Measurements from ENCODE around the gene FHDC1. TPM values are rescaled to one million over a fixed set of nuclear protein-coding genes. Genes with fewer than 3 reads are reported as not detected.

FHDC1 gene
- total RNA-seq, 1 donor from 2014 or later = 22.3 TPM

DNA sequence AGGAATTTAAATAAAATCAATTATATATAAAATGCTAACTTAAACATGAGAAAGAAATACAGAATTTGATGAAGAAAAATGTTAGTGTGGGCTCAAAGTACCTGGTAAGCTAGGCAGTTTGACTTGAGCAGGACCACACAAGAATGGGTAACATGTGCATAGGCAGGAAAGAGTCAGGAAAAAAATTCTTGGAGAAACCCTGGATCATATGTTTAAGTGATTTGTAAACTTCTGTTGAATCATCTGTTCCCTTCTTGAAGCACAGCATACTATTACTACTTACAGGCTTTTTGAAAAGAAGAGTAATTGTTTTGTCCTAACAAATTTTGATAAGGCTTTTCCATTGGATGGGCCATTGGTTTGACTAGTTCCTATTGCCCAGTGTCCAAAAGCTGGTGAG, 37.5 kb upstream of the FHDC1 start:
- no peak overlapping the region for H3K27ac Mint-ChIP-seq (ENCODE audit: unreplicated experiment)
- no peaks in the 10 kb centered on the region for H3K9me3 Mint-ChIP-seq (ENCODE audit: unreplicated experiment)
- no peaks in the 10 kb centered on the region for H3K27me3 Mint-ChIP-seq (ENCODE audit: unreplicated experiment)
- no peak overlapping the region for H3K4me3 Mint-ChIP-seq (ENCODE audit: unreplicated experiment)
- H3K4me1 Mint-ChIP-seq (ENCODE audit: unreplicated experiment) = peaks cover 13% of the 10 kb centered on the region
- DNase-seq (ENCODE audit: extremely low spot score, unreplicated experiment) = no peak
- TF ChIP-seq, protein P1, sequence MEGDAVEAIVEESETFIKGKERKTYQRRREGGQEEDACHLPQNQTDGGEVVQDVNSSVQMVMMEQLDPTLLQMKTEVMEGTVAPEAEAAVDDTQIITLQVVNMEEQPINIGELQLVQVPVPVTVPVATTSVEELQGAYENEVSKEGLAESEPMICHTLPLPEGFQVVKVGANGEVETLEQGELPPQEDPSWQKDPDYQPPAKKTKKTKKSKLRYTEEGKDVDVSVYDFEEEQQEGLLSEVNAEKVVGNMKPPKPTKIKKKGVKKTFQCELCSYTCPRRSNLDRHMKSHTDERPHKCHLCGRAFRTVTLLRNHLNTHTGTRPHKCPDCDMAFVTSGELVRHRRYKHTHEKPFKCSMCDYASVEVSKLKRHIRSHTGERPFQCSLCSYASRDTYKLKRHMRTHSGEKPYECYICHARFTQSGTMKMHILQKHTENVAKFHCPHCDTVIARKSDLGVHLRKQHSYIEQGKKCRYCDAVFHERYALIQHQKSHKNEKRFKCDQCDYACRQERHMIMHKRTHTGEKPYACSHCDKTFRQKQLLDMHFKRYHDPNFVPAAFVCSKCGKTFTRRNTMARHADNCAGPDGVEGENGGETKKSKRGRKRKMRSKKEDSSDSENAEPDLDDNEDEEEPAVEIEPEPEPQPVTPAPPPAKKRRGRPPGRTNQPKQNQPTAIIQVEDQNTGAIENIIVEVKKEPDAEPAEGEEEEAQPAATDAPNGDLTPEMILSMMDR (IDR thresholded peaks at IDR 0.05) = no peak
- H3K36me3 Mint-ChIP-seq (ENCODE audit: unreplicated experiment) = peaks cover 8% of the 10 kb centered on the region

DNA sequence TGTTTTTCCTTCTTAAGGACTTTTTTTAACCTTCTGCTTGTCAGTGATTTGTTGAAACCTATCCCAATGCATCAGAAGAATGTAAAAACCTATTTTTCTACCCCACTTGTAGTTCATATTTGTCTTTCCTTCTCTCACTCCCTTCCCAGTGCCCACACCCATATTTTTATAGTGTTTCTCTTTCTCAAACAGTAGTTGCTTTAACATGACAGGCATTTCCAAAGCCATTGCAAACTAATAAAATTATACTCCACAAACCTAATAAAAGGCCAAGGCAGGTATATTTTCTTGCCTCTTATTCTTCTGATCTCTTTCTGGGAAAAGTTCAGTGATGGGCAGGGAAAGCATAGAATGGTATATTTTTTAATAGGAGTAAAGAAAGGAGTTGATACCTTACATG, 35.7 kb upstream of the FHDC1 start:
- H3K4me3 Mint-ChIP-seq (ENCODE audit: unreplicated experiment) = no peak overlapping the region

DNA sequence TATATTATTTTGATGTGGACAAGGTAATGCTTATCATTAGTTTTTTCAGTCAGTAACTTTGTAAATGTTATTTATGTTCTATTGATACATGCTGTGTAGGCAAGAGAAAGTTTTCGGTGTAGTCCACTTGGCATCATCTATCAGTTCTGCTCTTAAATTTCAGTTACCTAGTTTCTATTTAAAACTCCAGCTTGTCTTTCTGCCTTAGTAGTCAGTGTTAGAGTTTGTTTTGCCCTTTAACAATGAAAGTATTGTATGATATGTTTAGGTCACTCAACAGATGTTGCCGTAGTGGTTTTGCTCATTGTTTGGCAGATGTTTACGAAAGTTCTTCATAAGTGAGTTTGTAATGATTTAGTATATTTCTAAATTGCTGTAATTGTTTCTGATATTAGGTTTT, 34.9 kb upstream of the FHDC1 start:
- no peak for DNase-seq (ENCODE audit: extremely low spot score, unreplicated experiment)
- Mint-ChIP-seq H3K4me3 (ENCODE audit: unreplicated experiment) (no peak overlapping the region), H3K36me3 (ENCODE audit: unreplicated experiment) (peaks cover 16% of the 10 kb centered on the region), H3K4me1 (ENCODE audit: unreplicated experiment) (peaks cover 5% of the 10 kb centered on the region), H3K9me3 (ENCODE audit: unreplicated experiment) (peaks cover 3% of the 10 kb centered on the region), H3K27ac (ENCODE audit: unreplicated experiment) (no peak overlapping the region), H3K27me3 (ENCODE audit: unreplicated experiment) (no peaks in the 10 kb centered on the region)
- TF ChIP-seq, protein P1 (IDR thresholded peaks at IDR 0.05) = no peak

More for the DNA sequence above, 35.7 kb upstream of the FHDC1 start:
- TF ChIP-seq, protein P1 (IDR thresholded peaks at IDR 0.05) = no peak
- Mint-ChIP-seq H3K9me3 (ENCODE audit: unreplicated experiment) (peaks cover 3% of the 10 kb centered on the region), H3K4me1 (ENCODE audit: unreplicated experiment) (peaks cover 5% of the 10 kb centered on the region), H3K36me3 (ENCODE audit: unreplicated experiment) (peaks cover 14% of the 10 kb centered on the region), H3K27me3 (ENCODE audit: unreplicated experiment) (no peaks in the 10 kb centered on the region), H3K27ac (ENCODE audit: unreplicated experiment) (no peak overlapping the region)
- DNase-seq (ENCODE audit: extremely low spot score, unreplicated experiment) = no peak

DNA sequence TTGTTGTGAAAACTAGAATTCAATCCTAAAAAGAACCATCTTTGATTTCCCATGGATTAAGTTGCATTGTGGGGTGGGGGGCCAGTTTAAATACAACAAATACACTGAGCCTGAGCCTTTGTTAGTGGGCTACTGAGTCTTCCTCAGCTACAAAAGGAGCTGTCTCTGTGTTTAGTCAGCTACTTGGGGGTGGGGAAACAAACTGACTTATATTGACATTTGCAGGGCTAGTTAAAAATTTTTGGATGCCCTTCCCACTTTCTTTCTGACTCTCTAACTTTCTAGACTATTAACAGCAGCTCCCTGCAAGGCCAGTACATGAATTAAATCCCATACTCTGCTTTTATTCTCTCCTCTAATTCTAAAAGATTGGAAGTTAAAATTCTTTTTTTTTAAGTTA, 32.5 kb upstream of the FHDC1 start:
- TF ChIP-seq, protein P1 (IDR thresholded peaks at IDR 0.05) = no peak
- H3K27ac Mint-ChIP-seq (ENCODE audit: unreplicated experiment) = no peak overlapping the region
- H3K4me3 Mint-ChIP-seq (ENCODE audit: unreplicated experiment) = no peak overlapping the region
- no peak for DNase-seq (ENCODE audit: extremely low spot score, unreplicated experiment)
- peaks cover 3% of the 10 kb centered on the region for H3K9me3 Mint-ChIP-seq (ENCODE audit: unreplicated experiment)
- peaks cover 5% of the 10 kb centered on the region for H3K4me1 Mint-ChIP-seq (ENCODE audit: unreplicated experiment)
- no peaks in the 10 kb centered on the region for H3K27me3 Mint-ChIP-seq (ENCODE audit: unreplicated experiment)
- peaks cover 23% of the 10 kb centered on the region for H3K36me3 Mint-ChIP-seq (ENCODE audit: unreplicated experiment)

DNA sequence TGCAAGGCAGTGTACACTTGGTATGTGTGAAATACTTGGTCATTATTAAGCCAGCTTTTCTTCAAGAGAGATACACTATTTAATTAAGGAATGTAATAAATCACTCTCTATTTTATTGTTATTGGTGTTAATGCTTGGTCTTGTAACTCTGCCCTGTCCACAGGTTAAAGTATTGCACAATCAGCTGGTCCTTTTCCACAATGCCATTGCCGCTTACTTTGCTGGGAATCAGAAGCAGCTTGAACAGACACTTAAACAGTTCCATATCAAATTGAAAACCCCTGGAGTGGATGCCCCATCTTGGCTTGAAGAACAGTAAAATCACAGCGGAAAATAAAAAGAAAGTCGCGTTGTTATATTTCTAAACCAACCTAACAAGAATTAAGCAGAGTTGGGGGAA, 26.2 kb upstream of the FHDC1 start:
- DNase-seq (ENCODE audit: extremely low spot score, unreplicated experiment) = no peak
- no peak overlapping the region for H3K4me3 Mint-ChIP-seq (ENCODE audit: unreplicated experiment)
- H3K36me3 Mint-ChIP-seq (ENCODE audit: unreplicated experiment) = peaks cover 24% of the 10 kb centered on the region
- H3K27ac Mint-ChIP-seq (ENCODE audit: unreplicated experiment) = no peak overlapping the region
- no peaks in the 10 kb centered on the region for H3K9me3 Mint-ChIP-seq (ENCODE audit: unreplicated experiment)
- TF ChIP-seq, protein P1 (IDR thresholded peaks at IDR 0.05) = no peak
- no peaks in the 10 kb centered on the region for H3K4me1 Mint-ChIP-seq (ENCODE audit: unreplicated experiment)
- H3K27me3 Mint-ChIP-seq (ENCODE audit: unreplicated experiment) = no peaks in the 10 kb centered on the region

Measured in osteocyte (in vitro differentiated cells).